ENCODE measurements around the gene ENDOV.

The ENDOV gene

GRCh38 chr17:80377798-80378197 lies 37.2 kb upstream of the ENDOV start:
- H3K36me3 ChIP-seq (ENCODE audit: insufficient read depth, low read length): peaks cover 97% of the 10 kb centered on the region
- DNase-seq: no peak
- TF ChIP-seq CTCF (IDR thresholded peaks at IDR 0.05; ENCODE audit: borderline replicate concordance, extremely low read depth, low read length, poor library complexity, severe bottlenecking) (no peak), EZH2 (IDR thresholded peaks at IDR 0.05; ENCODE audit: borderline replicate concordance, low read depth, low read length, severe bottlenecking) (no peak)
- H3K4me2 ChIP-seq (ENCODE audit: insufficient read depth, low read length): no peak overlapping the region
- no peaks in the 10 kb centered on the region for H3K79me2 ChIP-seq (ENCODE audit: insufficient read depth, low read length)
- H3K9ac ChIP-seq (ENCODE audit: low read depth, low read length): no peak overlapping the region
- no peak for ATAC-seq (ENCODE audit: insufficient read depth, low read depth)
- H4K20me1 ChIP-seq (ENCODE audit: insufficient read depth, low read length): no peaks in the 10 kb centered on the region
- H3K27me3 ChIP-seq (ENCODE audit: insufficient read depth, low read length, poor library complexity): no peaks in the 10 kb centered on the region
- no peak overlapping the region for H3K4me3 ChIP-seq (ENCODE audit: low read depth in 1 of 2, low read length in 2 of 2)
- no peaks in the 10 kb centered on the region for H3K9me3 ChIP-seq (ENCODE audit: insufficient read depth, low read length, severe bottlenecking)
- no peak overlapping the region for H2AFZ ChIP-seq (ENCODE audit: low read depth, low read length)
- H3K27ac ChIP-seq (ENCODE audit: low read length): no peak overlapping the region
- no peaks in the 10 kb centered on the region for H3K4me1 ChIP-seq (ENCODE audit: insufficient read depth, low read length)

DNA sequence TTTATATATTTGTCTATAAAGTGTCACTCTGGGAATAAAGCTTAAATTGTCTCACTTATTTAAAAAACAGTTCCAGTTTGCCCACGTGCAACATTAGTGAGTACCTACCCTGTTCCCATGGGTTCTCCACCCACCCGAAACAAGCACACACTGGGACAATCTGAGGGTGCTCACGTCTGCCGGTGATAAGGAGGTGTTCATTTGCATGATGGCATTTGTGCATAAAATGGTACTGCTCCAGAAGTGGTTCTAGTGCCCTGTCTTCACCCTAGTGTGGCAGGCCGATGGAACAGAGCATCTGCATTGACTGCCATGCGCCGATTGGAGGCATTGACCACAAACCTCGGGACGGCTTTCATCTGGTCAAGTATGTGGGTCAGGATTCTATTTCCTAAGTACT lies 35.6 kb upstream of the ENDOV start:
- H2AFZ ChIP-seq (ENCODE audit: low read depth, low read length): no peak overlapping the region
- ATAC-seq (ENCODE audit: insufficient read depth, low read depth) (no peak), DNase-seq (no peak)
- H3K27ac ChIP-seq (ENCODE audit: low read length): no peak overlapping the region
- H3K79me2 ChIP-seq (ENCODE audit: insufficient read depth, low read length): no peaks in the 10 kb centered on the region
- H3K9ac ChIP-seq (ENCODE audit: low read depth, low read length): no peak overlapping the region
- H3K4me2 ChIP-seq (ENCODE audit: insufficient read depth, low read length): no peak overlapping the region
- H3K4me1 ChIP-seq (ENCODE audit: insufficient read depth, low read length): no peaks in the 10 kb centered on the region
- no peaks in the 10 kb centered on the region for H3K27me3 ChIP-seq (ENCODE audit: insufficient read depth, low read length, poor library complexity)
- TF ChIP-seq EZH2 (IDR thresholded peaks at IDR 0.05; ENCODE audit: borderline replicate concordance, low read depth, low read length, severe bottlenecking) (no peak), CTCF (IDR thresholded peaks at IDR 0.05; ENCODE audit: borderline replicate concordance, extremely low read depth, low read length, poor library complexity, severe bottlenecking) (no peak)
- H3K9me3 ChIP-seq (ENCODE audit: insufficient read depth, low read length, severe bottlenecking): no peaks in the 10 kb centered on the region
- H4K20me1 ChIP-seq (ENCODE audit: insufficient read depth, low read length): no peaks in the 10 kb centered on the region
- H3K4me3 ChIP-seq (ENCODE audit: low read depth in 1 of 2, low read length in 2 of 2): no peak overlapping the region
- H3K36me3 ChIP-seq (ENCODE audit: insufficient read depth, low read length): peaks cover 98% of the 10 kb centered on the region

DNA sequence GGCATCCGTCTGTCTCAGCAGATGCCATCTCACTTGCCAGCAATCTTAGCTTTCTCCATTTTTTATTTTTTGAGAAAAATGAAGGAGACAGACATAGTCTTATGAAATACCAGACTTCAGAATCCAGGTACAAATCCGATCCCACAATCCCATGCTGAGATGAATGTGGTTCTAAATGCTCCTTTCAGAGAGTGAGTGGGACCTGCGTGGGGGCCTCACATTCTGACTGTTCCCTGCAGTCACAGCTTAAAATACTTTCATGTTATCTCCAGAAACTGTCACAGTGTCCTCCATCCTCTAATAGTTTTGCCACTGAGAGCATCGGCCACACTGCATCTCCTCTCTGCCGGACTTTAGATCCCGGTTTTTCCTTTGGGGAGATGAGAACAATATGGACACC lies 34.9 kb upstream of the ENDOV start:
- no peaks in the 10 kb centered on the region for H4K20me1 ChIP-seq (ENCODE audit: insufficient read depth, low read length)
- H3K4me3 ChIP-seq (ENCODE audit: low read depth in 1 of 2, low read length in 2 of 2): no peak overlapping the region
- no peaks in the 10 kb centered on the region for H3K79me2 ChIP-seq (ENCODE audit: insufficient read depth, low read length)
- H3K27me3 ChIP-seq (ENCODE audit: insufficient read depth, low read length, poor library complexity): no peaks in the 10 kb centered on the region
- H3K27ac ChIP-seq (ENCODE audit: low read length): no peak overlapping the region
- no peak overlapping the region for H2AFZ ChIP-seq (ENCODE audit: low read depth, low read length)
- no peaks in the 10 kb centered on the region for H3K4me1 ChIP-seq (ENCODE audit: insufficient read depth, low read length)
- H3K36me3 ChIP-seq (ENCODE audit: insufficient read depth, low read length): peaks cover 99% of the 10 kb centered on the region
- H3K9ac ChIP-seq (ENCODE audit: low read depth, low read length): no peak overlapping the region
- TF ChIP-seq EZH2 (IDR thresholded peaks at IDR 0.05; ENCODE audit: borderline replicate concordance, low read depth, low read length, severe bottlenecking): no peak
- TF ChIP-seq CTCF (IDR thresholded peaks at IDR 0.05; ENCODE audit: borderline replicate concordance, extremely low read depth, low read length, poor library complexity, severe bottlenecking): no peak
- ATAC-seq (ENCODE audit: insufficient read depth, low read depth) (no peak), DNase-seq (no peak)
- no peaks in the 10 kb centered on the region for H3K9me3 ChIP-seq (ENCODE audit: insufficient read depth, low read length, severe bottlenecking)
- H3K4me2 ChIP-seq (ENCODE audit: insufficient read depth, low read length): no peak overlapping the region

DNA sequence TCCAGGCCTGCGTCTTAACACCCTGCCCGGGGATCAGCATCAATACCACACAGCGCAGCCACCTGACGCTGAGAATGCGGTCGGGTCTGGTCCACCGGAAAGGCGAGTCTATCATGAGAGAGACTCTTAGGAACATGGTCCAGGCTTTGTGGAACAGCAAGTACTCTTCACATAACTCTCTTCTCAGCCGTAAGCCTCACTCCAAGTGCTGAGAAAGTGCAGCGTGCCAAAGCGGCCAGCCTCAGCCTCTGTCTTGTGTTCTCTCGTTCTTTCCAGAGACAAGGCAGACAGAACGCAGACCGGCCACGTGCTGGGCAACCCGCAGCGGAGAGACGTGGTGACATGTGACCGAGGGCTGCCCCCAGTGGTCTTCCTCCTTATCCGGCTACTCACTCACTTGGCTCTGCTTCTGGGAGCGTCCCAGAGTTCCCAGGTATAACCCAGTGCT lies 34.4 kb upstream of the ENDOV start:
- ATAC-seq (ENCODE audit: insufficient read depth, low read depth): no peak

More for the DNA sequence above, 34.4 kb upstream of the ENDOV start:
- no peak overlapping the region for H2AFZ ChIP-seq (ENCODE audit: low read depth, low read length)
- no peaks in the 10 kb centered on the region for H4K20me1 ChIP-seq (ENCODE audit: insufficient read depth, low read length)
- H3K4me2 ChIP-seq (ENCODE audit: insufficient read depth, low read length): no peak overlapping the region
- no peaks in the 10 kb centered on the region for H3K9me3 ChIP-seq (ENCODE audit: insufficient read depth, low read length, severe bottlenecking)
- no peak for DNase-seq
- TF ChIP-seq EZH2 (IDR thresholded peaks at IDR 0.05; ENCODE audit: borderline replicate concordance, low read depth, low read length, severe bottlenecking): no peak
- TF ChIP-seq CTCF (IDR thresholded peaks at IDR 0.05; ENCODE audit: borderline replicate concordance, extremely low read depth, low read length, poor library complexity, severe bottlenecking): no peak
- H3K27me3 ChIP-seq (ENCODE audit: insufficient read depth, low read length, poor library complexity): no peaks in the 10 kb centered on the region
- no peak overlapping the region for H3K4me3 ChIP-seq (ENCODE audit: low read depth in 1 of 2, low read length in 2 of 2)
- no peak overlapping the region for H3K9ac ChIP-seq (ENCODE audit: low read depth, low read length)
- H3K79me2 ChIP-seq (ENCODE audit: insufficient read depth, low read length): no peaks in the 10 kb centered on the region
- H3K27ac ChIP-seq (ENCODE audit: low read length): no peak overlapping the region
- H3K36me3 ChIP-seq (ENCODE audit: insufficient read depth, low read length): peaks cover 99% of the 10 kb centered on the region
- no peaks in the 10 kb centered on the region for H3K4me1 ChIP-seq (ENCODE audit: insufficient read depth, low read length)

All from DND-41 (cell line).